Activated naive CD8-positive, alpha-beta T cell treated with anti-CD3 and anti-CD28 coated beads for 36 hours (primary cell): ENCODE measurements around the gene TFPI2. TPM values are rescaled to one million over a fixed set of nuclear protein-coding genes. Genes with fewer than 3 reads are reported as not detected.

Experiments used
- DNase-seq: peaks from one replicate; pipeline ENCODE4 v3.0.0; 2021
- H3K27ac Mint-ChIP-seq: one replicate; pipeline ENCODE4 v1.8.0; 2022; ENCODE audit warnings: mild to moderate bottlenecking, moderate library complexity, mixed read lengths
- H3K27me3 Mint-ChIP-seq: one replicate; pipeline ENCODE4 v1.8.0; 2022; ENCODE audit warnings: mild to moderate bottlenecking, mixed read lengths
- H3K36me3 Mint-ChIP-seq: one replicate; pipeline ENCODE4 v1.8.0; 2021; ENCODE audit warnings: mild to moderate bottlenecking, mixed read lengths
- H3K4me1 Mint-ChIP-seq: one replicate; pipeline ENCODE4 v1.8.0; 2021; ENCODE audit warnings: mixed read lengths
- H3K4me3 Mint-ChIP-seq: one replicate; pipeline ENCODE4 v1.8.0; 2022; ENCODE audit warnings: mild to moderate bottlenecking, moderate library complexity, mixed read lengths
- H3K9me3 Mint-ChIP-seq: one replicate; pipeline ENCODE4 v1.8.0; 2022; ENCODE audit warnings: mixed read lengths
- total RNA-seq, 2 experiments: library from RNA; stranded (reverse); gene quantifications; one replicate each; pipeline ENCODE4 v1.2.3, GENCODE V29; 2021

The TFPI2 gene
- total RNA-seq, 2 experiments from 2014 or later = not detected

GRCh38 chr7:93843260-93843659, 47.3 kb downstream of the TFPI2 start:
- Mint-ChIP-seq H3K36me3 (no peaks in the 10 kb centered on the region), H3K27me3 (no peaks in the 10 kb centered on the region), H3K9me3 (no peaks in the 10 kb centered on the region), H3K4me1 (no peaks in the 10 kb centered on the region), H3K27ac (no peak overlapping the region), H3K4me3 (no peak overlapping the region)
- DNase-seq = no peak

GRCh38 chr7:93838966-93839365, 51.6 kb downstream of the TFPI2 start:
- H3K36me3 Mint-ChIP-seq = no peaks in the 10 kb centered on the region
- no peak overlapping the region for H3K27ac Mint-ChIP-seq
- no peak overlapping the region for H3K4me3 Mint-ChIP-seq
- no peak for DNase-seq
- no peaks in the 10 kb centered on the region for H3K9me3 Mint-ChIP-seq
- no peaks in the 10 kb centered on the region for H3K4me1 Mint-ChIP-seq
- H3K27me3 Mint-ChIP-seq = peaks cover 5% of the 10 kb centered on the region

- Mint-ChIP-seq H3K36me3 (no peaks in the 10 kb centered on the region), H3K27ac (no peak overlapping the region), H3K4me1 (no peaks in the 10 kb centered on the region), H3K4me3 (no peak overlapping the region), H3K9me3 (no peaks in the 10 kb centered on the region), H3K27me3 (peaks cover 5% of the 10 kb centered on the region)
- DNase-seq = no peak
Measured at GRCh38 chr7:93837245-93837644, 53.3 kb downstream of the TFPI2 start.

- H3K36me3 Mint-ChIP-seq = no peaks in the 10 kb centered on the region
- no peaks in the 10 kb centered on the region for H3K4me1 Mint-ChIP-seq
- peaks cover 5% of the 10 kb centered on the region for H3K27me3 Mint-ChIP-seq
- no peaks in the 10 kb centered on the region for H3K9me3 Mint-ChIP-seq
- DNase-seq = no peak
- no peak overlapping the region for H3K4me3 Mint-ChIP-seq
- H3K27ac Mint-ChIP-seq = no peak overlapping the region
Measured at GRCh38 chr7:93836116-93836515, 54.4 kb downstream of the TFPI2 start.

DNA sequence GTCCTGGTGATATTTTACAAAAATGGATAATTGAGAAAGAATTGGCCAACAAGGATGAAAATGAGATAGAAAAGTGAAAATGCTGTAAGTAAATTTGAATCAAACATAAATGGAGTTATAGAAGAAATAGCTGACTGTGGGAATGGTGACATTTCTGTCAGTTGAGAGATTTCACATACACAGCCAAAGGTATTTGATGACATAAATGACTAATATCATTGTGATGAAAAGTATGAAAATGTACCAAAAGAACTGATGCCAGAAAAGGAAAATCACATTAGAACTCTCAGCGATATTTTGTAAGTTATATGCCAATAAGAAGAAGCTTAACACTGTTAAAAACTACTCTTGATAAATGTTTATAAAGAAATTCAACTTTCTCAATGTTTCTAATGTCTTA, 54.9 kb downstream of the TFPI2 start:
- no peaks in the 10 kb centered on the region for H3K9me3 Mint-ChIP-seq
- H3K36me3 Mint-ChIP-seq = no peaks in the 10 kb centered on the region
- H3K27me3 Mint-ChIP-seq = peaks cover 5% of the 10 kb centered on the region

More for the DNA sequence above, 54.9 kb downstream of the TFPI2 start:
- Mint-ChIP-seq H3K27ac (no peak overlapping the region), H3K4me1 (no peaks in the 10 kb centered on the region), H3K4me3 (no peak overlapping the region)
- no peak for DNase-seq

Other genes starting within 250 kb of the TFPI2 start
- not detected for gene GNGT1, start 15.8 kb upstream of the TFPI2 start, total RNA-seq
- gene GNG11, start 31.0 kb upstream of the TFPI2 start, total RNA-seq = not detected
- 10 to 100 TPM; 16.9 to 19.7 TPM for gene BET1, start 113.6 kb upstream of the TFPI2 start, total RNA-seq